HG03045 (cell line): Measurements from ENCODE around the gene CTDSP2.
"Not testable (repeated sequence)": the region's sequence is repeated elsewhere in the genome, so short reads cannot be mapped to it uniquely, and the experiment has no call there.

Source experiments
- ATAC-seq: cut with Tn5 transposase; IDR thresholded peaks from one replicate; pipeline ENCODE4 v1.9.1; 2021; ENCODE audit warnings: mild to moderate bottlenecking, moderate library complexity; ENCODE audit not compliant: unreplicated experiment

The CTDSP2 gene

DNA sequence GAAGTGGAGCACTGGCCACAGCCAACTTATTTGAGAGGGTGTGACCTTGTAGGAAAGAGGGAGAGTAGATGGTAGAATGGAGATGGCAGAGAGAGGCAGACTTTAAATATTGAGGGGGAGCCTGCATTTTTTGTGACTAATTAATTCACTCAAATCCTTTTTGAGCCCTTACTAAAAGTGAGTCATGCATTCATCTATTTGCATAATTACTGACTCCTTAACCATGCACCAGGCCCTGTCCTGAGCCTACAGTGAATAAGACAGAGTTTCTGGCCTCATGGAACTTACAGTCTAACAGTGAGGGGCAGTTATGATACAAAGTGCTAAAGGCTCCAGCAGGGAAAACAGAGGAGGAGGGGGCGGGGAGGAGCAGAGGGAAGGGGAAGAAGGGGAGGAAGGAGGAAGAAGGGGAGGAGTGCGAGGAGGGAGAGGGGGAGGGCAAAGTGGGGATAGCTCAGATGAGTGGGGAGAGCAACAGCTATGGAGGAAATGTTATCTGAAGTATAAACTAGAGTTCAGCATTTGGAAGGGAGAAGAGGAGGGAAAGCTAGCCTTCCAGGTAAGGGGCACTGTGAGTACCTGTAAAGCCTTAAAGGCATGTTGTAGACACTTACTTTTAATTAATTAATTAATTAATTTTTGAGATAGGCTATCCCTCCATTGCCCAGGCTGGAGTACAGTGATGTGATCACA is 7.5 kb upstream of the CTDSP2 start:
- no peak for ATAC-seq

GRCh38 chr12:57852620-57853500 is 6.3 kb upstream of the CTDSP2 start:
- ATAC-seq = no peak

DNA sequence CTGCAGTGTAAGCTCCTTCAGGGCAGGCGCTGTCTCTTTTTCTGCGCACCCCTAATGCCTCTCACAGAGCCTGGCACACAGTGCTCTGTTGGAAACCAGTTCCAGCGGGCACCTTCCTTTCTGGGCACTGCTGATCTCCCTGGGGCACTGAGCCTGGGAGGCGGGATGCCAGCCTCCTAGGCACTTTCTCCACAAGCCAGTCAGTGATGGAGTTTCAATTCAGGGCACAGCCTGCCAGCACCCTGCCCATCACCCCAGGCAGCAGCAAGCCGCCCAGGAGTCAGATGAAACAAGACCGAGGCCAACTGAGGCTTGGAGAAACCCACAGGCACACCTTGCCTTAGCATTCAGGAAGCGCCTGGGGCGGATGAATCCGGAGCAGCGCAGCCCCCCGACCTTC is 5.7 kb upstream of the CTDSP2 start:
- ATAC-seq = no peak

GRCh38 chr12:57851552-57851951 is 5.0 kb upstream of the CTDSP2 start:
- no peak for ATAC-seq

- ATAC-seq = no peak
Observed at GRCh38 chr12:57850854-57851430, 4.4 kb upstream of the CTDSP2 start.

DNA sequence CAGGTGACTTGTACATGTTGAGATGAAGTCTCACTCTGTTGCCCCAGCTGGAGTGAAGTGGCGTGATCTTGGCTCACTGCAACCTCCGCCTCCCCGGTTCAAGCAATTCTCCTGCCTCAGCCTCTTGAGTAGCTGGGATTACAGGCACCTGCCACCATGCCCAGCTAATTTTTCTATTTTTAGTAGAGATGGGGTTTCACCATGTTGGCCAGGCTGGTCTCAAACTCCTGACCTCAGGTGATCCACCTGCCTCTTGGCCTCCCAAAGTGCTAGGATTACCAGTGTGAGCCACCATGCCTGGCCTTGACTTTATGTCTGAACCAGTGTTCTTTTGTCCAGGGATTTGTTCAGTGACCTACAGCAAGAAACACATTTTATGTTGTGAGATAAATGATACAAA is 2.9 kb upstream of the CTDSP2 start:
- not testable (repeated sequence) for ATAC-seq

DNA sequence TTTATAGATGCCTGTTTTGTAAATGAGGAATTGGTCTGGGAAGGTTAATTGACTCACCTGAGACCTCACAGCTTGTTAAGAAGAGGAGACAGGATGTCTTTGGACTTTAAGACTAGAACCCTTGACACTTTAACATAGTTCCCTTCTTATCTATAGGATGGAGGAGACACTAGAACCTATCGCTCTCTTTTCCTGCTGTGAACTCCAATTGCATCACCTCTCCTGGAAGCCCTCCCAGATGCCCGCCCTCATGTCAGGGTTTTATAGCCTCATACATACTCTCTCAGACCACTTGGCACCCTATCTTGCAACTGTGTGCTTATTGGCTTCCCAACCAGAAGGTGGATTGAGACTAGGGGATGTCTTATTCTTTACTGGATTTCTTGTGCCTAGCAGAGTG is 2.5 kb upstream of the CTDSP2 start:
- ATAC-seq = no peak

GRCh38 chr12:57848208-57848607 is 1.7 kb upstream of the CTDSP2 start:
- ATAC-seq = no peak

GRCh38 chr12:57846285-57846576 is 298 bp downstream of the CTDSP2 start:
- ATAC-seq = peak; percentile 14

DNA sequence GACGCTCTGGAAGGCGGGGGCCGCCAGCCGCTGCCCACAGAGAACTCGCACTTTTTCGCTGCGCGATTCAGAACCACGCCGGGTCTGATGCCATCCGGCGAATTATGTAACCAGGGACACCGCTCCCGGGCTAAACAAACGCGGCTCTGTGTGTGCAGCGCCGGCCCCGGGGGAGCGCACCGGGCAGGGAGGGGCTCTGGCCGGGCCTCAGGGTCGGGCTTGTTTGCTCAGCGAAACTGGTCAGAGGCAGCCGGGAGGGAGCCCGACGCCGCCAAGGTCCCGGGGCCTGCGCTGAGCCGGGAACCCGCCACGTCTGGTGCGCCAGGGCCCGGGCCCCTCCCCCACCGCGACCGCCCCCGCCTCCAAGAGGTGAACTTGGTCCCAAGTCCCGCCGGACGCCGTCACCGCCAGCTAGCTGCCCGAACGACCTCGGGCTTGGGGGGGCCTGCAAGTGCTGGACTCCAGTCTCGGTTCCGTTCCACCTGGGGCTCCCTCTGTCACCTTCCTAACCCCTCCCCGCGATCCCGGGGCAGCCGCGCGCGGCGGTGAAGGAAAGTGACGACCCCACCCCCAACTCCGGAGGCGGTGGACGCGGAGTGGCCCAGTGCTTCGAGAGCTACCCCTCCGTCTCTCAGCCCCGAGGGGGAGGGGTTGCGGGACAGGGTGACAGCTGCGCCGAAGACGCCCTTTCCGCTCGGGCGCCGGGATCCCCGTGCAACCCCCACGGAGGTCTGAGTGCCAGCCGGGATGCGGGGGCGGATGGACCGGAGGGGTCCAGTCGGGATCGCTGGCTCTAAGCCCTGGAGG is 848 bp downstream of the CTDSP2 start:
- ATAC-seq = peak; percentile 35

DNA sequence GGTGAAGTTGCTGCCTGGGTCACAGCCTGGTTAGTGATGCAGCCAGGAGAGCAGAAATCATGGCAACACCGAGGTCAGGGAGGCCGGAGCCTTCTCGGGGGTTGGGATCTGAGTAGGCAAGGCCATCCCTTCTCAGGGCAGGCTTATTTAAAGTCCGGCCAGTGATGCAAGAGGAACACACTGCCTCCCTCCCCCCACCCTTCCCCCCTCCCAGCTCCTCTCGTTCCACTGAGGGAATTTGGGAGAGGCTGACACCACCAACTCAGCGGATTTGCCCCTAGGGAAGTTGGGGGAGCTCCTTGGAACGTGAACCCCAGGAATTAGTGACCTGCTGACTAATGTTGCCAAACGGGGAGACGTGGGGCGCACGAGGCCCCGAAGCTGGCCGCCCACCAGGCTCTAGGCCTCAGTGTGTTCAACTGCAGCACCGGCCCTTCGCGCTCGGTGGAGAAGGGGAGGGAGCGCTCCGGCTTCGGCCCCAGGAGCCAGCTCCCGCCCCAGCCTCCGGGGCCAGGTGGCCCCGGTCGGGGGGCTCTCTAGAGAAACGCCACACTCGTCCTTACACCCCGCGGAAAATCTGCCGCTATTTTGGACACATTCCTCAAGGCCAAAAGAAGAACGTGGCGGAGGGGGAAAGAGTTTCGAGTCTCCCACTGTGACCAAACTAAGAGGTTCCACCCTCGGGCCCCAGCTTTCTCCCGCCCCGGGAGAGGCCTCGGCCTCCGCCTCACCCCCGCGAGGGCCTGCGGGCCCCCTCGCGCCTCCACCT is 1.6 kb downstream of the CTDSP2 start:
- peak; percentile 15 for ATAC-seq

DNA sequence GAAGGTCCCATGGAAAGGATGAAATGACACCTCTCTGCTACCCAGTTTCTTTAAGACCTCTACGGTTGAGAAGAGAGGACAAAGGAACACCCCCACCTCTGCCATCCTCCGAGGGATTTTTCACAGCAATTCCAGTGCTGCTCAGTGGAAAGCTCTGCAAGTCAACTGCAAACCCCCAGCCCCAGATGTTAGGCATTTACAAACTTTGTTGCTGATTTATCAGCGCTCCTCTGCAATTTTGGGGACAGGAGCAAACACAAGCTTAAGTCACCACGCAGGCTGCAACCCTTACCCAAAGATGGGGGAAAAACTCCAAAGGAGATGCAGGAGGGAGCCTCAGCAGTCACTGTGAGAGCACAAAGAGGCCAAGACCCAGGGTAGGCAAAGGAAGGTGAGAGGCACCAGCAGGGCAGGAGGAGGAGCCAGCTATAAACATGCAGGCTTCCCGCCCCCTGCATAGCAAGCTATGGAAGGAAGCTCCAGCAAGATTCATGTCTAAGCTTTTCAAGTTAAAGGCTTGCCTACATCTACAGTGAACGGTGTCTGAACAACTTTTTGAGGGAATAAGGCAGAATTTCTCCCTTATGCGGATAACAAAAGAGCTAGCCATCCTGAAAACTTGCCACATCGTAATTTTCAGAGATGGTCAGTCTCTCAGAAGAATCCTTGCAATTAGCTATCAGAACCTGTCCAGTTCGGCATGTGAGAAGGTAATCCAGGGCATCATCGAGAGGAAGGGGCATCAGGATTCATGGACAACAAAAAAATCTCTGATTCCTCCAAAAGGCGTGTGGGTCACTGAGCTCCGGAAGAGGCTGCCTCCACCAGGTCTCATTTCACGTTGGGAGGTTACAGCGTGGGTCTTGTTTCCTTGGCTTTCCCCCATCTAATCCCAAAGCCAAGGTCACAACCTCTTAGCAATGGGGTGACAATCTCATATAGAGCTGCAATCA is 3.9 kb downstream of the CTDSP2 start:
- no peak for ATAC-seq

DNA sequence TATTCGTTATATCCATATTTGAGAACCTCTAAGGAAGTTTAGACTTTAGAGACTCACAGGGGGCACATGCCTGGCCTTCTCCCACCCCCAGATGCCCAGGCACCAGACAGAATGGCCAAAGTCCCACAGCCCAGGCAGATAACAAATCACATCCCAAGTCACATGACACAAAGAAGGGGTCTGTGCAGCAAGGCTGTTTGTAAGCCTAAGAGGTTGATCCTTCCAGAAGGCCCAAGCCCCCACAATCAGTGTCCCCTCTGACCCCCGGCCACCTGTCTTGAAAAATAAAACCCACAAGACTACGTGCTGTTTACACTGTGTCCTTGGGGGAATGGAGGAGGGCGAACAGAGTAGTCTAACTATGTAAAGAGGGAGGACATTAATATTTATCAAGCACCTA is 5.1 kb downstream of the CTDSP2 start:
- ATAC-seq = no peak

GRCh38 chr12:57840726-57841125 is 5.8 kb downstream of the CTDSP2 start:
- no peak for ATAC-seq

GRCh38 chr12:57839996-57840395 is 6.5 kb downstream of the CTDSP2 start:
- no peak for ATAC-seq

- no peak for ATAC-seq
Observed at GRCh38 chr12:57838594-57839302, 7.8 kb downstream of the CTDSP2 start.

DNA sequence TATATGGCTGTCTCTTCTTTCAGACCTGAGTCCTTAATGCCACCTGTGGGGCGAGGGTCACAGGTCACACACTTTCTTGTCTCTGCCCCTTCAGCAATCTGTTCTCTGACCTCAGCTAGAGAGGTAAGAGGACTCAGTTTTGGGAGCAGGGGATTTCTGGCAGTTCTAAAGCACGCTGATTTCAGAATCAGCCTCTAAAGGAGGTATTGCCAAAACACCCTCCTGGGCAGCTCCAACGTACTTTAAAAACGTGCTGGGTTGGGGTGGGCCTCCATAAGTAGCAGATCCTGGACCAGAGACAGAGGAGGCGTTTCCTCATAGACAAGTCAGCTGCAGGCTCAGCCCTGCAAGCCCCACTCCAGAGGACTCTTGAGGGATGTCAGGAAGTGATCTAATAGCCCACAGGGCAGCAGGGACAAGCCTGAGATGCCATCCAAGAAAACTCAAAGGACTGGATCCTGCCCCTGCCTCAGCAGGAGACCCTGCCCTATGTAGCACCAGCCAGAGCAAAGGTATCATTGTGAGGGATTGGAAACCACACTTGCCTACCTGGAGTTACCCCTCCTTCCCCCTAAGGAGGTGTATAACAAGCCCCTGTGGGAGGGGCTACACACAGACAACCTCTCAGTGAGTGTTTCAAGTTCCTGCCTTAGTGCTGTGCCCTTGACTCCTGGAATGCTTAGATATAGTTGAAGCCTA is 8.5 kb downstream of the CTDSP2 start:
- ATAC-seq = no peak
